ENCODE results near the gene HAAO.
A peak's percentile ranks its signal among the peaks of the same experiment; 100 is the strongest.

The HAAO gene

GRCh38 chr2:42784204-42784880 is 8.0 kb downstream of the HAAO start:
- ATAC-seq (replicated peaks) (no peak), DNase-seq (no peak)
- H3K27ac Mint-ChIP-seq = no peak overlapping the region
- no peaks in the 10 kb centered on the region for H3K9me3 Mint-ChIP-seq
- H3K36me3 Mint-ChIP-seq (ENCODE audit: insufficient read depth) = no peaks in the 10 kb centered on the region
- peaks cover 24 to 31% of the 10 kb centered on the region in 2 donors for H3K27me3 Mint-ChIP-seq
- H3K4me3 Mint-ChIP-seq = no peak overlapping the region
- no peaks in the 10 kb centered on the region for H3K4me1 Mint-ChIP-seq (ENCODE audit: low read depth in 2 of 2)

DNA sequence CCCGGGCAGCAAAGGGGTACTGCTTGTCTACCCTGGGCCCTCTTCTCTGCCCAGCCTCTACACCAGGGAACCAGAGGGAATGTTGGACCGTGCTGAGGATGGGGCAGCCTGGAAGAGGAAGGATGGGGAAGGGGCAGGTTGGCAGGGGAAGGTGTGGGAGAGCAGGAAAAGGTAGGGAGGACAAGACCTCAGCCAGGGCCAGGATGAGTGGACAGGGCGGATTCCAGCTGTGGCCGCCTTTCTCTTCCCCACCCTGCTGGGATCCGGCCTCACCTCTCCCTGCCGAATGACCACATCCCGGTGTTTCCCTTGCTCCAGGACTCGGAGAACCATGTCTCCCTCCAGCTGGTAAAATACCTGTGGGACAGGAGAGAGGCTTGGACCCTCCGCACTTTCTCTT is 8.9 kb downstream of the HAAO start:
- Mint-ChIP-seq H3K27ac (no peak overlapping the region), H3K36me3 (ENCODE audit: insufficient read depth) (no peaks in the 10 kb centered on the region), H3K27me3 (peaks cover 19 to 25% of the 10 kb centered on the region in 2 donors), H3K4me1 (ENCODE audit: low read depth in 2 of 2) (no peaks in the 10 kb centered on the region), H3K9me3 (no peaks in the 10 kb centered on the region), H3K4me3 (no peak overlapping the region)
- ATAC-seq (replicated peaks) (no peak), DNase-seq (no peak)

- Mint-ChIP-seq H3K27ac (no peak overlapping the region), H3K4me1 (ENCODE audit: low read depth in 2 of 2) (no peaks in the 10 kb centered on the region), H3K36me3 (ENCODE audit: insufficient read depth) (no peaks in the 10 kb centered on the region), H3K9me3 (no peaks in the 10 kb centered on the region), H3K4me3 (no peak overlapping the region), H3K27me3 (peaks cover 0 to 2% of the 10 kb centered on the region in 2 donors)
- no peak for ATAC-seq (replicated peaks)
- no peak for DNase-seq
Measured at GRCh38 chr2:42781181-42781580, 11.2 kb downstream of the HAAO start.

DNA sequence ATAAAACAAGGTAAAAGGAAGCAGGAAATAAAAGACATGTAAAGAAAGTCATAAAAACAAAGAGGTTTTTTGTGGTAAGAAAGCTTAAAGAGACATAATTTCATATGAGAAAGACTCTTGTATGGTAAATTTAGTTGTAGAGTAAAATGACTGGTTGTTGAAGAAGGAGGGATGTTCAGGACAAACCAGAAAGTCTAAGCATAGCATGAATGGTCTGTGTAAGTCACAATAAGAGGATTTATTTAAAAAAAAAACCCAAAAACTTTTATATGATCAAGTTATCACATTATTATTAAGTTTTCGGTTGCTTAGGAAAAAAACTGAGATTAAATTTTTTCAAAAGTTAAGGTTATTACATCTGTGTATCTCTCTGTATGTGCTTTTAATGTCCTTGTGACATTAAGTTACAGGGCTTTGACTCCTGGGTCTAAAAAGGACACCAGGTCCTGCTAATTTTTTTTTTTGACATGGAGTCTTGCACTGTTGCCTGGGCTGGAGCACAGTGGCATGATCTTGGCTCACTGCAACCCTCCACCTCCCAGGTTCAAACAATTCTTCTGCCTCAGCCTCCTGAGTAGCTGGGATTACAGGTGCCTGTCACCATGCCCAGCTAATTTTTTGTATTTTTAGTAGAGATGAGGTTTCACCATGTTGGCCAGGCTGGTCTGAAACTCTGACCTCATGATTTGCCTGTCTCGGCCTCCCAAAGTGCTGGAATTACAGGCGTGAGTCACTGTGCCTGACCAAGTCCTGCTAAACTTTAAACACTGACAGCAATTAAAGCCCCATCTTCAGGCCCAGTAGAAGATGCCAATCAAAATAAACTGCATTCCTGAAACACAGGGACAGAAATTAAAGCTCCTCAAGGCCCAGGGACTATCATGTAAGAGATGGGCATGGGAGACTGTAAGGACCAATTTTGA is 14.2 kb downstream of the HAAO start:
- ATAC-seq (replicated peaks) = no peak

GRCh38 chr2:42775810-42776209 is 16.6 kb downstream of the HAAO start:
- DNase-seq = no peak
- H3K4me3 Mint-ChIP-seq = no peak overlapping the region
- H3K36me3 Mint-ChIP-seq (ENCODE audit: insufficient read depth) = no peaks in the 10 kb centered on the region
- peak overlapping the region in 1 of 2 donors; percentile 39 for H3K27ac Mint-ChIP-seq
- H3K9me3 Mint-ChIP-seq = no peaks in the 10 kb centered on the region
- peaks cover 0 to 10% of the 10 kb centered on the region in 2 donors for H3K4me1 Mint-ChIP-seq (ENCODE audit: low read depth in 2 of 2)
- H3K27me3 Mint-ChIP-seq = no peaks in the 10 kb centered on the region
- ATAC-seq (replicated peaks) = no peak

More for the DNA sequence above, 14.2 kb downstream of the HAAO start:
- no peak for DNase-seq
- no peaks in the 10 kb centered on the region for H3K36me3 Mint-ChIP-seq (ENCODE audit: insufficient read depth)
- H3K4me1 Mint-ChIP-seq (ENCODE audit: low read depth in 2 of 2) = peaks cover 0 to 10% of the 10 kb centered on the region in 2 donors
- no peaks in the 10 kb centered on the region for H3K9me3 Mint-ChIP-seq
- no peak overlapping the region for H3K4me3 Mint-ChIP-seq
- no peaks in the 10 kb centered on the region for H3K27me3 Mint-ChIP-seq
- no peak overlapping the region for H3K27ac Mint-ChIP-seq

GRCh38 chr2:42775186-42775585 is 17.2 kb downstream of the HAAO start:
- H3K27me3 Mint-ChIP-seq = no peaks in the 10 kb centered on the region
- no peak for ATAC-seq (replicated peaks)
- H3K4me1 Mint-ChIP-seq (ENCODE audit: low read depth in 2 of 2) = peaks cover 0 to 10% of the 10 kb centered on the region in 2 donors
- H3K36me3 Mint-ChIP-seq (ENCODE audit: insufficient read depth) = no peaks in the 10 kb centered on the region
- H3K4me3 Mint-ChIP-seq = no peak overlapping the region
- no peaks in the 10 kb centered on the region for H3K9me3 Mint-ChIP-seq
- no peak for DNase-seq
- H3K27ac Mint-ChIP-seq = peak overlapping the region in 1 of 2 donors; percentile 39

DNA sequence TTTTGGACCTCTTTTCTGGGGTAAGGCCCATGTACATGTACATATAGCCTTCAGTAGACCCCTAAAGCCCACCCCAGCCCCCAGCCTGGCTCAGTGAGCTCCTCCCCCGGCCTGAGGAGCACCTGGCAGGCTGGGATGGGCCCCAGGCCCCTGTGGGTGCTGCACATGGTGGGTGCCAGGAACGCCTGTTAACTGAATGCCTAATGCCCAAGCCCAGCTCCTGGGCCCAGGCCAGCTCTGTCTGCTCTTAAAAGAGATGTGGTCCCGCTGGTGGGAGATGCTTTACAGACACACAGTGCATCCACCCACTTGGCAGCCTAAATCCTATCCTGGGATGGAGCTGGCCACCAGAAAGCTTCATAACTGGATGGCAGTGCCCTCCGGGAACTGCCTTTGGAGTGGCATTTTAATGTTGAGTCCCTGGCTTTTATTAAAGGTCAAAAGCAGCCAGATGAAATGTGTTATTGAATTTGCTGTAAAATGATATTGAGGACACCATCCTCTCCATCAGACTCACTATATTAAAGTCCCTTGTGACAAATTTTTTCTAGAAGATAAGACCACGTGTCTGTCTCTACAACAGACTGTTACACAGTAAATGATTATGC is 20.7 kb downstream of the HAAO start:
- Mint-ChIP-seq H3K36me3 (ENCODE audit: insufficient read depth) (no peaks in the 10 kb centered on the region), H3K27me3 (no peaks in the 10 kb centered on the region), H3K27ac (no peak overlapping the region), H3K9me3 (no peaks in the 10 kb centered on the region), H3K4me1 (ENCODE audit: low read depth in 2 of 2) (peaks cover 0 to 10% of the 10 kb centered on the region in 2 donors), H3K4me3 (no peak overlapping the region)
- no peak for DNase-seq
- ATAC-seq (replicated peaks) = no peak

DNA sequence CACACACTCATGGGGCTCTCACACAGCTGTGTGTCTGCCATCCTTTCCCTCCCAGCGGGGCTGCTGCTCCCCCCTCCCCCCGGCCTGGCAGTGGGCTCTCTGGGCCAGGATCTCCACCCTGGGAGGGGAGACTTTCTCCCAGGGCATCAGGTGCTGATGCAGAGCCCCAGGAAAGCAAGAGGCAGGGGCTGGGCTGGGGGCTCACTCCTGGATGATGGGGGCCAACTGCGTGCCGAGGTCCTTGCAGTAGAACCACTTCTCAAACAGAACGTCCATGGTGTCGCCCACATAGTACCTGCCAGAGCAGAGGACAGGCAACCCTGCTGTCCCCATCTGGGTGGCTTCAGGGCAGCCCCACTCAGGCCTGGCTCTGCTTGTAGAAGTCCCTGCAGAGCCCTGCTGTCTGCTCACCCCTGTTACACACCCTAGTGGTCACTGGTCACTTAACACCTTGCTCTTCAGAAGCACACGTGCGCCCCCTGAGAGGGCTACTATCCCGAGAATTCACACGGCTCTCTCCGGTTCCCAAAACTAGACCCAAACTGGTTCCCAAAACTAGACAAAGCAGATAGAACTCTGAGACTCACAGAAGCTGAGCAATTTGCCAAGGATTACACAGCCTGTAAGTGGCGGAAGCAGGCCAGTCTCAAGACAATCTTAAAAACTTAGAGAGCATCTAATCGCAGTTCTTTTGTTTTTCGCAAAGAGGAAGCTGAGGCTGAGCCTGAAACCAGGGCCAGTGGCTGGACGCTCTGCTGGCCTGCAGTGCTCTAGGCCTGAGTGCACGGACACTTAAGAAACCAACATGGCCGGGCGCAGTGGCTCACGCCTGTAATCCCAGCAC is 21.9 kb downstream of the HAAO start:
- Mint-ChIP-seq H3K4me1 (ENCODE audit: low read depth in 2 of 2) (peaks cover 0 to 6% of the 10 kb centered on the region in 2 donors), H3K36me3 (ENCODE audit: insufficient read depth) (no peaks in the 10 kb centered on the region), H3K9me3 (no peaks in the 10 kb centered on the region), H3K27ac (no peak overlapping the region), H3K27me3 (no peaks in the 10 kb centered on the region), H3K4me3 (no peak overlapping the region)
- no peak for ATAC-seq (replicated peaks)
- no peak for DNase-seq

DNA sequence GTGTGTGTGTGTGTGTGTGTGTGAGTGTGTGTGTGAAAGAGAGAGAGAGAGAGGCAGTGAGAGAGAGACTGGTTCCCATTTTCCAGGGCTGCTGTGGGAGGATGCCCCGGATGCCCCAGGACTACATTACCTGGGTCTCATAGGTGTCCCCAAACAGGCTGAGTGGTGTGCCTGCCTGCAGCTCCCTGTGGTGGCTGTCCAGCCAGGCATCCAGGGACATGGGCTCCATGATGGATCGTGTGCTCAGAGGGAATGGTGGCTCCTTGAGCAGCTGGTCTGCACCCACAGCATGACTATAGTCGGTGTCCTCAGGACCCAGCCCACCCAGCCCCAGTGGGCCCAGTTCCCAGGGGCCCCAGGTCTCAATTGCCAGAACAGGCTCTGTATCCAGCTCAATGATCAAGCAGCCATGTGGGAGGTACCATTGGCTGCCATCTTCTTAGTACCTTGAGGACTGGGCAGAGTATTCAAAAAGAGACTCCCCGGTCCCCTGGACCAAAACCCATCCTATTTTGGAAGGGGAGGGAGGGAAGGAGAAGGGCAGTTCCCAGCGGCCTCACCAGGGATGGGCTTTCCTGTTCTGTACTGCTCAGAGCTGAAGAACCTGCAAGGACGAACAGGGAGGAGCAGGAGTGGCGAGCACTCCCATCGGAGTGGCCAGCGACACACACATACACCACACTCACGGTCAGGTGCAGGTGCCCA is 22.6 kb downstream of the HAAO start:
- DNase-seq = no peak
- no peak overlapping the region for H3K27ac Mint-ChIP-seq
- no peaks in the 10 kb centered on the region for H3K27me3 Mint-ChIP-seq
- no peaks in the 10 kb centered on the region for H3K36me3 Mint-ChIP-seq (ENCODE audit: insufficient read depth)
- no peak overlapping the region for H3K4me3 Mint-ChIP-seq
- no peak for ATAC-seq (replicated peaks)
- no peaks in the 10 kb centered on the region for H3K9me3 Mint-ChIP-seq
- H3K4me1 Mint-ChIP-seq (ENCODE audit: low read depth in 2 of 2) = no peaks in the 10 kb centered on the region

GRCh38 chr2:42768706-42769256 is 23.6 kb downstream of the HAAO start:
- Mint-ChIP-seq H3K9me3 (no peaks in the 10 kb centered on the region), H3K4me1 (ENCODE audit: low read depth in 2 of 2) (no peaks in the 10 kb centered on the region), H3K27ac (no peak overlapping the region), H3K27me3 (no peaks in the 10 kb centered on the region), H3K36me3 (ENCODE audit: insufficient read depth) (no peaks in the 10 kb centered on the region), H3K4me3 (no peak overlapping the region)
- no peak for ATAC-seq (replicated peaks)
- no peak for DNase-seq

- no peak for ATAC-seq (replicated peaks)
- H3K27me3 Mint-ChIP-seq = no peaks in the 10 kb centered on the region
- no peaks in the 10 kb centered on the region for H3K9me3 Mint-ChIP-seq
- no peak for DNase-seq
- no peaks in the 10 kb centered on the region for H3K36me3 Mint-ChIP-seq (ENCODE audit: insufficient read depth)
- no peak overlapping the region for H3K4me3 Mint-ChIP-seq
- no peak overlapping the region for H3K27ac Mint-ChIP-seq
- peaks cover 0 to 2% of the 10 kb centered on the region in 2 donors for H3K4me1 Mint-ChIP-seq (ENCODE audit: low read depth in 2 of 2)
Measured at GRCh38 chr2:42767899-42768705, 24.3 kb downstream of the HAAO start.
